H1 (cell line): ENCODE data around the gene LIPJ. TPM values are rescaled to one million over a fixed set of nuclear protein-coding genes. Genes with fewer than 3 reads are reported as not detected.

Experiments used
- ASH2L ChIP-seq: fragments of 200-600, 300-600 bp; sonication (generic); IDR thresholded peaks from one replicate; pipeline ENCODE4 v1.7.1; 2017; ENCODE audit warnings: low read length
- CEBPB ChIP-seq: IDR thresholded peaks from 2 replicates; pipeline ENCODE4 v1.6.1; 2012; ENCODE audit warnings: low read depth, low read length
- CREB1 ChIP-seq: IDR thresholded peaks from 2 replicates; pipeline ENCODE4 v1.6.1; 2012; ENCODE audit warnings: inconsistent platforms
- E2F6 ChIP-seq: IDR thresholded peaks from 2 replicates; pipeline ENCODE4 v1.6.1; 2012; ENCODE audit warnings: inconsistent platforms
- GABPA ChIP-seq: IDR thresholded peaks from 2 replicates; pipeline ENCODE4 v1.6.1; 2011; ENCODE audit warnings: mild to moderate bottlenecking, low read length, moderate library complexity, borderline replicate concordance; ENCODE audit not compliant: insufficient read depth
- HDAC6 ChIP-seq: IDR thresholded peaks from one replicate; pipeline ENCODE4 v1.7.1; 2012; ENCODE audit warnings: low read depth, mild to moderate bottlenecking, inconsistent platforms, low read length, moderate library complexity
- SIN3A ChIP-seq, 2 experiments: IDR thresholded peaks in 1 of 2; conservative IDR thresholded peaks in 1 of 2; 2 replicates each; pipeline ENCODE4 v1.6.1; 2011 to 2012; ENCODE audit warnings: low read length in 2 of 2, improper control_type of control experiment in 1 of 2, low read depth in 1 of 2, mild to moderate bottlenecking in 1 of 2
- YY1 ChIP-seq: IDR thresholded peaks from 2 replicates; pipeline ENCODE4 v1.6.1; 2011; ENCODE audit warnings: low read depth, mild to moderate bottlenecking, low read length
- polyA plus RNA-seq, 7 experiments: library from polyadenylated mRNA; depleted of rRNA in 3 of 7; stranded (reverse) in 5 of 7; unstranded in 2 of 7; fragments of >200 nt in 5 of 7; fragments of 200-250 nt in 2 of 7; gene quantifications; 1 replicate in 5 of 7; 2 replicates in 1 of 7; 4 replicates in 1 of 7; pipeline versions ENCODE4 v1.2.1 to v1.2.3, GENCODE V29; 2011 to 2013; ENCODE audit warnings: missing spikeins in 2 of 7, mixed read lengths in 2 of 7
- total RNA-seq: library from RNA; stranded (reverse); fragmentation: NEBNext Ultra II Directional; extraction: Animal tissue kit (Norgen Biotek cat#: 25700); gene quantifications from 2 replicates; pipeline ENCODE4 v1.2.1, GENCODE V29; 2021

LIPJ gene
- total and polyA plus RNA-seq, 2 of the 8 experiments (the other 6 are each of a cell fraction or from before 2014, with no cell fraction given), result not detected

GRCh38 chr10:88608052-88608732 is 21.6 kb downstream of the LIPJ start (continued):
- TF ChIP-seq SIN3A (conservative IDR thresholded peaks at IDR 0.05 in 1 of 2, IDR thresholded peaks at IDR 0.05 in 1 of 2; ENCODE audit: low read depth in 1 of 2, low read length in 2 of 2) (no peak), CREB1 (no peak), E2F6 (no peak), ASH2L (no peak), YY1 (no peak), HDAC6 (no peak), GABPA (no peak), CEBPB (no peak)
